GM21737 (cell line): Measurements from ENCODE around the gene AKR1B15.

Experiments
- ATAC-seq: cut with Tn5 transposase; IDR thresholded peaks from one replicate; pipeline ENCODE4 v1.9.1; 2021; ENCODE audit warnings: mild to moderate bottlenecking, moderate library complexity; ENCODE audit not compliant: unreplicated experiment

Gene AKR1B15

DNA sequence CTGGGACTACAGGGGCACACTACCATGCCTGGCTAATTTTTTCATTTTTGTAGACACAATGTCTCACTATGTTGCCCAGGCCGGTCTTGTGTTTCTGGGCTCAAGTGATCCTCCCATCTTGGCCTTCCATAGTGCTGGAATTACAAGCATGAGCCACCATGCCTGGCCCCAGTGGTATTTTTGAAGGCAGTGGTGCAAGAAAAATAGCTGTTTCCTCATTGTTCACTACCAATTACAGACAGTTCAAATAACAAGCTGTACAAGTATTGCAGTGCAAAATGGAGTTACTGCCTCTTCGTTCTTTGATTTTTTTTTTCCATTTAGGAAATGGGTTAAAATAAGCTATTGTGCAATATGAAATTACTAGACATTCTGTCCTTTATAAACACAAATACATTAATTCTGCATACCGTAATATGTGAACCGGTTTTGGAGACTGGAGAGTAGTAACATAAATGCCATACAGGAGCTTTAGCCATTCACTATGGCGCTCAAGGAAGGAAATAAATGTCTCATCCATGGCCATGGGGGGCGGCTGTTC lies 62.8 kb downstream of the AKR1B15 start:
- no peak for ATAC-seq

DNA sequence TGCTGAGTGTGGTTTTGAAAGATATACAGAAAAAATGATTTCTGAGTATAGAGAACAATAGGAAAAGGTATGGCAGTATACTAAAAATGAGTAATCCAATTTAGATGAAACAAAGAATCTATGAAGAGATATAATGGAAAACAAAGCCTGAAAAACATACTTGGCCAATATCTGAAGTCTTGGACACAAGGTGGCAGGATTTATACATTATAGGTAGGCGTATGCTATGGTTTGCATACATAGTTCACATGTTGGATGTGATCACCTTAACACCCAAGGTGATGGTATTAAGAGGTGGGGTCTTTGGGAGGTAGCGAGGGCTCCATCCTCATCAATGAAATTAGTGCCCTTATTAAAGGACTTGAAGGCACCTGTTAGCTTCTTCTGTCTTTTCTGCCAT lies 63.3 kb downstream of the AKR1B15 start:
- no peak for ATAC-seq

DNA sequence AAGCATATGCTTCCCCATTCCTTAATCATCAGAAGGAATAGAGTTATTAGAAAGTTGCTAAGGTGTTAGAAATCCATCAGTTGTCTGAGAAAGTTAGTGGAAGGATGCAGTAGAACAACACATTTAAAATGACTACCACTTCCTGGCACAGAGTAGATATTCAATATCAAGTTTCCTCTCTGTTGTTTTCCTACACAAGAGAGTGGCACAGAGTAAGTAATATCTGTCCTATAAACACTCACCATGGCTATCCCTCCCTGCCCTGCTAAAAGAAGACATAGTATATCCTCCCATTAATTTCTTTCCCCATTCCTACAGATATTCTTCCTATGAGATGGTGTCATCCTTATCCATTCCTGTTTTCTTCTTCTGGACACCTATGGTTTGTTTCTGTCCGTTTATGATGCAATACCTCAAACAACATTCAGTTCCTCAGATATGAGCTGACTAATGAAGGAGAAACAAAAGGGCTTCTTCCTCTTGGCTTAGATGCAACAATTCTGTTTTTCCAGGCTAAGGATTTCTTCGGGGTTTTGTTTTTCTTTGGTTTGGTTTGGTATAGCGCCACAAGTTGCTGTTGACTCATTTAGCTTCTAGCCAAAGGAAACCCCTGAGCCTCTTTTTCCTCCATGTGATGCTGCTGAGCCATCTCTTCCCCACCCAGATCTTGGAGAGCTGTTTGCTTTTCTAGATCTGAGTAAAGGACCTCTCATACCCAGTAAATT lies 64.9 kb downstream of the AKR1B15 start:
- ATAC-seq, result no peak

DNA sequence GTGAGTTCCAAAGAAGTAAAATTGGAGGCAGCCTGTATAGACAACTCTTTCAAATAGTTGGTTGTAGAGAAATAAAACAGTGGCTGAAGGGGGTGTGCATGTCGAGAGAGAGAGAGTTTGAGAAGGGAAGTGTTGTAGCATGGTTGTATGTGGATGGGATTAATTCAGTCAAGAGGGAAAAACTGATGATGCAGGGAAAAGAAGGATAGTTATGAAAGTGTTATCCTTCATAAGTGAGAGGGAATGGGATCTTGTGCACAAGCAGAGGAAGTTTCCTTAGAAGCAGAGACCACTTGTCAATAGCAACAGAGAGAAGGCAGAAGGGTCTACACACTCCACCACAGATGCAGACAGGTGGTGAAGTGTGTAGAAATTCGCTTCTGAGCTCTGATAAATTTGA lies 67.7 kb downstream of the AKR1B15 start:
- ATAC-seq, result no peak

DNA sequence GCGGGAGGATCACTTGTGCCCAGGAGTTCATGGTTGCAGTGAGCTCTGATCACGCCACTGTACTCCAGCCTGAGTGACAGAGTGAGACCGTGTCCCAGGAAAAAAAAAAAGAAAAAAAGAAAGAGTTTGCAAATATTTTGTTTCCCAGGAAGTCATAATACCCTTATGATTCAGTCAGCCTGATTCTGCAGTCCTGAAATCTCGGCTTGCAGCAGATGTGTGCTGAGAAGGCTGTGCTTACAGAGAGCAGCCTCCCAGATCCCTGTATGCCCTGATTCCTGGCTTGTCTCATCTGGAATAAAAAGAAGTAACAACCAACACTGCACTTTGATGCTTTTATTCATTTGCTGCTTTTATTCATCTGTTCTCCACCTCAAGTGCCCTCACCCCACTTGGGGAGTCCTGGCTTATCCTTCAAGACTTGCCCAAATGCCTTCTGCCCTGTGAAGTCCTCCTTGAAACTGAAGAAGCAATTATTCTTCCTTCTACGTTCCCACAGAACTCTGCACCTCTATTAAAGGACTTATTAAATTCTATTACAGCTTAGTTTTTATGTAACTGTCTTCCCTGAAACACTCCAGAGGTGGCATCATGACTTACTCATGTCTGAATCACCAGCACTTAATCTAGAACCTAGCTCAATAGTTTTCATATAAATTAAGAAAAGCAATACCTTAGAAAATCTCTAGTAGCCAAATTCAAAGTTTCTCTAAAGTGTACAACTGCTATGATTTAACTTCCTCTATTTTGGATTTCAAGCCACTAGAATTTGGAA lies 70.0 kb downstream of the AKR1B15 start:
- no peak for ATAC-seq

DNA sequence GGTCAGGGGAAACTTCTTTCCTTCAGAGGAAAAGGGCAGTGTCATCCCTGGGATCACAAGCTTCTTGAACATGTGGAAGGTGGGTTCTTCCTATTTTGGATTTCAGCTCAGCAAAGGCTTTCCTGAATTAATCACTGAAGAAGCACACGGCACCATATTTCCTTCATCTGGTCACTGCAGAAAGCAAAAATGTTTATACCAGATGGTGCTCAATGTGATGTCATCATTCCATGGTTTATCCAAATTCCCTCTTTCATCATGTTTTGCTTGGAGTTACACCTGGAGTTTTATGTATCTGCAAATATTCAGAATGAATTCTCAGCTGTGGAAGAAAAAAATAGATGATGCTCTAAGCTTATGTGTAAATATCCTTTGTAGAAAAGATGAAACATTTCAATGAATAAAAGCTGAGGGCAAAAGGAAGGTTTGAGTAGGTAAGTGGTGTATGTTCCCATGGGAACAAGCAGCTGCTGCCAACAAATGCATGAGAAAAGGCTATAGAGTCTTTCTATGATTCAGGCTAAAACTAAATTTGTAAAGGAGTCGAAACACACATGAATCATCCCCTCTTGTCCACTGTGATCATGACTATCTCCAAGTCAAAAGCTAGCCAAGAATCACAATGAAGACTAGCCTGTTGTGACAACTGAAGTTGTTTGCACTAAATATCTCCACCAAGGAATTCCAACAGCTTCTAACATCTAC lies 70.9 kb downstream of the AKR1B15 start:
- ATAC-seq, result no peak

DNA sequence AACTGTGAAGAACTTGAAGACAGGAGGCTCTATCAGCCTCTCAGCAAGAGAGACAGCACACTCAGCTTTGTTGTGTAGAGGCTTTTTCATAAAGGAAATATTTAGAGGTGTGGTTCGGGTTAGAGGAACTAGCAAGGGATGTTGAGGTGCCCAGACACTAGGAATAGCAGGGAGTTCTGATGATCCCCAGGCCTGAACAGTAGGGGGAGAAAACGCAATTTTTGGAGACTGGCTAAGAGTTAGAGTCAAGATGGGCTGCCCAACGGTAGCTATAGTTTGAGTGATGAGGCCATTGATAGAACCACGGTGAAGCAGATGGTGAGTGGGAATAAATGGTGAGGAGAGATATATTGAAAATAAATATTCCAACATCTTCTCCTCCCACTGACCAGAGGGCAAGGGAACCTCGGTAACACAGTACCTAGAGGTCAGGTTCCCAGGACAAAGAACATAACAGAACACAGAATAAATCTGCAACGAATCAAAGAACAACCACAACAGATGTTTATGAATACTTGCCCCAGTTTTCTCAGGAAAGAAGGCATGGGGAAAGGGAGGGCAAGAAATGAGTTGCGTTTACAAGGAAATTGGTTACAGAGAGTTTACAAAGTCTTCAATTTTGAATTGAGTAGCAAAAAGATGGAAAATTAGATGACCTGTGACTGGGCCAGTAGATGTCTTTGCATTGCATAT lies 73.5 kb downstream of the AKR1B15 start:
- no peak for ATAC-seq

DNA sequence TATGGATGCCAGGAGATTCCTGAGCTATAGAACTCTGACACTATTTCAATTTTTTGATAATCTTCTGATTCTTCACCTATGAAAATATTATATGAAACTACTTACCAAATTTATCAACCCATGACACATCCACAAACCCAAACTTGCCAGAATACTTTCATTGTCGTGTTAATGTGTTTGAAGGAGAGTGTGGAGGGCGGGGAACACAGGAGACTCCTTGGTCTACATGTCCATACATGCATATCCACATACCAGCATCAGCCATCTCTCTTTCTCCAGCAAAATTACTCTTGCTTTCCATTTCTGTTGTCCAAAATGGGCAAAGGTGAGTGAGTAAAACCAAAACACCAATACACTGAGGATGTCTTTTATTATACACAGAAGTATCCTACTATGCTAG lies 74.3 kb downstream of the AKR1B15 start:
- ATAC-seq, result no peak

DNA sequence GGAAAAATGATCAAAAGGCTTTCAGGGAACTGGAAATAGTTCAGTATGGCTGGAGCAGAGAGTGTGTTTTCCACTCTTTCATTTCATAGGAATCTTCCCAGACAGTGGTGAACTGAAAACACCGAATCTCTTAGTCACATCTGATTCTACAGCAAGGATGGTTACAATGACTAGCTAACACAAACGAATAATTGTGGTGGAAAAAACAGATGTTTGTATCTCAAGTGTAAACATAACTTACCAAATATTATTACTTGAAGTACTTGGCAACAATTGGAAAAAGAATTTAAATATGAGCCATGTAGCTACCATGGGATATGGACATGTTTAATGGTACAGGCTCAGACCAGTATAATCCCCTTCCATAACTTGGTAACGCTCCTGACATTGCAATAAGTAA lies 76.6 kb downstream of the AKR1B15 start:
- no peak for ATAC-seq

DNA sequence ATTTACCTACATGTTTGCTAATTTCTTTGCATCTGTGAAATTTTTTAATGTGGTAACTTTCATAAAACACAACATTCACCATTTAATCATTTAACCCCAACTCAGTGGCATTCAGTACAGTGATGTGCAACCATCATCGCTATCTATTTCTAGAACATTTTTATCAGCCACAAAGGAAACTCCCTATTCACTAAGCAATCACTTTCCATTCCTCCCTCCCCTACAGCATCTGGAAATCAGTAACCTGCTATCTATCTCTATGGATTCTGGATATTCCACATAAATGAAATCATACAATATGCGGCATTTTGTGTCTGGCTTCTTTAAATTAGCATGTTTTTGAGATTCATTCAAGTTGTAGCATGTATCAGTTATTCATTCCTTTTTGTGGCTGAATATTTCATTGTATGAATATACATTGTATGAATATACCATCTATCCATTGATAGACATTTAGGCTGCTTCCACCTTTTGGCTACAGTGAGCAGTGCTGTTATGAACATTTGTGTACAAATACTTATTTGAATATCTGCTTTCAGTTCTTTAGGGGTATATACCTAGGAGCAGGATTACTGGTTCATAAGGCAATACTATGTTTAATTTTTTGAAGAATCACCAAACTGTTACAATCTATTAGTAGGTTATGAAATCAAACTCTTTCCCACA lies 78.3 kb downstream of the AKR1B15 start:
- no peak for ATAC-seq

DNA sequence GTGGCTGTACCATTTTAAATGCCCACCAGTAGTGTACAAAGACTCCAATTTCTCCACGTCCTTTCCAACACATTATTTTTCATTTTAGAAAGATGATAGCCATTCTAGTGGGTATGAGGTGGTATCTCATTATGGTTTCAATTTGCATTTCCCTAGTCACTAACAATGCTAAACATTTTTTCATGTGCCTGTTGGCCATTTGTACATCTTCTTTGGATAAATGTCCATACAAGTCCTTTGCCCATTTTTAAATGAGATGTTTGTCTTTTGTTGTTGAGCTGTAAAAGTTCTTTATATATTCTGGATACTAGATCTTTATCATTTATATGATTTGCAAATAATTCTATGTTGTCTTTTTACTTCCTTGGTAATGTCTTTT lies 78.9 kb downstream of the AKR1B15 start:
- no peak for ATAC-seq

DNA sequence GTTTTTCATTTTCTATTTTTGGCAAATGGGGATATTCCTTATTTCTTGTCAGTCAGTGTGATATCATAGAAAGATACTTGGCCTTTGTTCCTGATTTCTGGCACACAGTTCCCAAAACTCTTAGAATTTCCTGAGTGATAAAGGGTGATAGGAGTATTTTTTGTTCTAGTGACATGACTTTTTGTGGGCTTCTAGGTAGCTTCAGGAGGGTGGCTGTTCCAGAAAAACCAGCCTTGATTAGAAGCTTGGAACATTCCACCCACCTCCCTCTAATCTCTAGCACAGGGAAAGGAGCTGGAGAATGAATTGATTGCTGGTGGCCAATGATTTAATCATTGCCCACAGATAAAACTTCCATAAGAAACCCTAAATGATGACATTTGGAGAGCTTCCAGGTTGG lies 80.5 kb downstream of the AKR1B15 start:
- ATAC-seq, result no peak
